Subcutaneous abdominal adipose tissue (tissue), 5 donors: ENCODE results near the gene SLC16A3.

Experiments used
- H3K27ac ChIP-seq: one replicate; pipeline ENCODE4 v1.7.0; 2013; ENCODE audit warnings: low read depth, mild to moderate bottlenecking, inconsistent platforms, low read length, moderate library complexity
- H3K27me3 ChIP-seq, 5 donors: one replicate each; pipeline ENCODE4 v1.7.0; 2013; ENCODE audit warnings: low read length in 5 of 5, inconsistent platforms in 1 of 5; ENCODE audit not compliant: control insufficient read depth in 5 of 5, insufficient read depth in 4 of 5
- H3K36me3 ChIP-seq, 5 donors: one replicate each; pipeline ENCODE4 v1.7.0; 2013; ENCODE audit warnings: low read length in 5 of 5; ENCODE audit not compliant: control insufficient read depth in 5 of 5, insufficient read depth in 5 of 5
- H3K4me1 ChIP-seq, 5 donors: one replicate each; pipeline ENCODE4 v1.7.0; 2013; ENCODE audit warnings: low read length in 5 of 5, mild to moderate bottlenecking in 3 of 5, moderate library complexity in 1 of 5; ENCODE audit not compliant: control insufficient read depth in 5 of 5, insufficient read depth in 5 of 5
- H3K4me3 ChIP-seq, 5 donors: one replicate each; pipeline ENCODE4 v1.7.0; 2013; ENCODE audit warnings: low read length in 5 of 5, low read depth in 1 of 5
- H3K9ac ChIP-seq, 5 donors: one replicate each; pipeline ENCODE4 v1.7.0; 2013; ENCODE audit warnings: low read length in 5 of 5, mild to moderate bottlenecking in 4 of 5, moderate library complexity in 3 of 5
- H3K9me3 ChIP-seq, 5 donors: one replicate each; pipeline ENCODE4 v1.7.0; 2013; ENCODE audit warnings: low read length in 5 of 5; ENCODE audit not compliant: control insufficient read depth in 5 of 5
- donor health status: healthy.
- donor health status: healthy.
- donor health status: healthy.
- donor health status: healthy.
- donor health status: healthy.

SLC16A3 gene

GRCh38 chr17:82236142-82236971 is 7.5 kb downstream of the SLC16A3 start:
- H3K4me3 ChIP-seq: no peak overlapping the region
- no peak overlapping the region for H3K27ac ChIP-seq
- H3K4me1 ChIP-seq: peaks cover 2 to 62% (median 52%) of the 10 kb centered on the region in 5 donors
- H3K9ac ChIP-seq: no peak overlapping the region
- no peaks in the 10 kb centered on the region for H3K27me3 ChIP-seq
- H3K9me3 ChIP-seq: no peaks in the 10 kb centered on the region
- H3K36me3 ChIP-seq: peaks cover 0 to 35% (median 4%) of the 10 kb centered on the region in 5 donors

GRCh38 chr17:82237083-82237745 is 8.4 kb downstream of the SLC16A3 start:
- Histone ChIP-seq H3K27ac (no peak overlapping the region), H3K4me3 (no peak overlapping the region), H3K9ac (no peak overlapping the region), H3K9me3 (no peaks in the 10 kb centered on the region), H3K4me1 (peaks cover 7 to 62% (median 52%) of the 10 kb centered on the region in 5 donors), H3K27me3 (no peaks in the 10 kb centered on the region), H3K36me3 (peaks cover 0 to 36% (median 4%) of the 10 kb centered on the region in 5 donors)

DNA sequence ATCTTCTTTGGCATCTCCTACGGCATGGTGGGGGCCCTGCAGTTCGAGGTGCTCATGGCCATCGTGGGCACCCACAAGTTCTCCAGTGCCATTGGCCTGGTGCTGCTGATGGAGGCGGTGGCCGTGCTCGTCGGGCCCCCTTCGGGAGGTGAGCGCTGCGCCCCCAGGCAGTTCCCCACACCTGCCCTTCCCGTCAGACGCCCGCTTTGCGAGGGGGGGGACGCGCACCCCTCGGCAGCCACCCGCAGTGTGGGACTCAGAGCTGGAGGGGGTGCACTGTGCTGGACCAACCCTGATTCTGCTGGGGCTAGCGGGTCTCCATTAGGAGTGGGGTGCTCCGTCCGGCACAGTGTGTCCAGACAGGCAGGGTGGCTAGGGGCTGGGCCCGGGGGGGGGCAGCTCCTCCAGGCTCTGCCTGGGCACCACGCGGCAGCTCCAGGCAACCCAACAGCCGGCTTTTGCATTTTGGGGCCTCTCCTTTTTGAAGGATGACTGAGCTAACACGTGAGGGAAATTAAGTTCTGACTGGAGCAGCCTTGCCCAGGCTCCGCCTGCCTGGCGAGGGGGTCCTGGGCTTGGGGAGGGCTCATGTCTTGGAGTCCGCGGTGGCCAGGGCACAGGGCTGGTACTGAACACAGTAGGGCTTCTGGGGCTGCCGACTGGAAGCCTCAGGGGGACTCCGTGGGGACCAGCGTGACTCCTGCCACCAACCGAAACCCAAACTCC is 9.1 kb downstream of the SLC16A3 start:
- Histone ChIP-seq H3K9ac (peak overlapping the region in 1 of 5 donors; percentile 31), H3K4me3 (peak overlapping the region in 1 of 5 donors; percentile 11)

DNA sequence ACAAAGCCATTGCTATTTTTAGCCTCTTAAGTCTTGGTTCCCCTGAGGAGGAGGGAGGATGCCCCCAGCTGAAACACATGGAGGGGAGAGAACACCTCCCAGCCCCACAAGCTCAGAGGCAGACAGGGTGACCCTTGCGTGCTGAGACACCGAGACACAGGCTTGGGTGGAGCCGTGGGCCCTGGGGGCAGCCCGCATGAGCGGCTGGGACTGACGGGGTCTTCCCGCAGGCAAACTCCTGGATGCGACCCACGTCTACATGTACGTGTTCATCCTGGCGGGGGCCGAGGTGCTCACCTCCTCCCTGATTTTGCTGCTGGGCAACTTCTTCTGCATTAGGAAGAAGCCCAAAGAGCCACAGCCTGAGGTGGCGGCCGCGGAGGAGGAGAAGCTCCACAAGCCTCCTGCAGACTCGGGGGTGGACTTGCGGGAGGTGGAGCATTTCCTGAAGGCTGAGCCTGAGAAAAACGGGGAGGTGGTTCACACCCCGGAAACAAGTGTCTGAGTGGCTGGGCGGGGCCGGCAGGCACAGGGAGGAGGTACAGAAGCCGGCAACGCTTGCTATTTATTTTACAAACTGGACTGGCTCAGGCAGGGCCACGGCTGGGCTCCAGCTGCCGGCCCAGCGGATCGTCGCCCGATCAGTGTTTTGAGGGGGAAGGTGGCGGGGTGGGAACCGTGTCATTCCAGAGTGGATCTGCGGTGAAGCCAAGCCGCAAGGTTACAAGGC is 9.8 kb downstream of the SLC16A3 start:
- peak overlapping the region in 1 of 5 donors; percentile 11 for H3K4me3 ChIP-seq
- peaks cover 0 to 50% (median 17%) of the 10 kb centered on the region in 5 donors for H3K36me3 ChIP-seq
- no peaks in the 10 kb centered on the region for H3K9me3 ChIP-seq
- peak overlapping the region in 1 of 5 donors; percentile 31 for H3K9ac ChIP-seq
- no peak overlapping the region for H3K27ac ChIP-seq
- H3K27me3 ChIP-seq: no peaks in the 10 kb centered on the region
- H3K4me1 ChIP-seq: peaks cover 9 to 66% (median 60%) of the 10 kb centered on the region in 5 donors

More for the DNA sequence above, 9.1 kb downstream of the SLC16A3 start:
- Histone ChIP-seq H3K9me3 (no peaks in the 10 kb centered on the region), H3K27ac (no peak overlapping the region), H3K4me1 (peaks cover 9 to 65% (median 55%) of the 10 kb centered on the region in 5 donors), H3K27me3 (no peaks in the 10 kb centered on the region), H3K36me3 (peaks cover 0 to 43% (median 10%) of the 10 kb centered on the region in 5 donors)

- Histone ChIP-seq H3K27me3 (no peaks in the 10 kb centered on the region), H3K36me3 (peaks cover 0 to 59% (median 25%) of the 10 kb centered on the region in 5 donors), H3K4me3 (no peak overlapping the region), H3K9ac (no peak overlapping the region), H3K4me1 (peaks cover 9 to 66% (median 60%) of the 10 kb centered on the region in 5 donors), H3K9me3 (no peaks in the 10 kb centered on the region), H3K27ac (no peak overlapping the region)
Measured at GRCh38 chr17:82239401-82239925, 10.6 kb downstream of the SLC16A3 start.

DNA sequence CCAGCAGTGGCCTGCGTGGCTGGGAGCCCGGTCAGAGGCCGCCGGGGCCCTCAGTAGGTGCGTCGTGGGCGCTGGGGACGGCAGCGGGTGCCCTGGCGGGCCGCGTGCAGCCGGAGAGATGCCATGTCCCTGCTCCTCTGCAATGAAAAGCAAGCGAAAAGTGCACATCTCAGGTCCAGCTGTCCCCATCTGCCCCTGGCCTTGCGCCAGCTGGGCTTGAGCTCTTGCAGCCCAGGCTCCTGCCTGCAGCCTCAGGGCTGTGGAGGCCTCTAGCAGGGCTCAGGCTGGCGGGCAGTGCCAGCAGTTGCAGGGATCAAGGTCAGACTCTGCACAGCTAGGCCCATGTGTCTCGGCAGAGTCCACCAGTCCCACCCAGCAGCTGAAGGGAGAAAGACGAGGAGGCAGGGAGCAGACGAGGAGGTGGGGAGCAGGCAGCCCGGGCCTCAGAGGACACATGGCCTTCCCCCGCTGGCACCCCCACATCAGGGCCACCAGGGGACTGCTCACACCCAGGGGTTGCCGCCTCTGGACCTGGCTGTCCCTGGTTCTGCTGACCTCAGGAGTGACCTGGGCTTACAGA is 11.2 kb downstream of the SLC16A3 start:
- no peaks in the 10 kb centered on the region for H3K27me3 ChIP-seq
- H3K36me3 ChIP-seq: peaks cover 0 to 64% (median 31%) of the 10 kb centered on the region in 5 donors
- H3K4me1 ChIP-seq: peaks cover 9 to 66% (median 60%) of the 10 kb centered on the region in 5 donors
- no peak overlapping the region for H3K4me3 ChIP-seq
- no peak overlapping the region for H3K9ac ChIP-seq
- H3K27ac ChIP-seq: peak overlapping the region; percentile 65
- no peaks in the 10 kb centered on the region for H3K9me3 ChIP-seq

GRCh38 chr17:82240506-82241182 is 11.8 kb downstream of the SLC16A3 start:
- H3K4me1 ChIP-seq: peaks cover 9 to 66% (median 60%) of the 10 kb centered on the region in 5 donors
- peak overlapping the region; percentile 65 for H3K27ac ChIP-seq
- peaks cover 0 to 70% (median 37%) of the 10 kb centered on the region in 5 donors for H3K36me3 ChIP-seq
- H3K4me3 ChIP-seq: no peak overlapping the region
- no peaks in the 10 kb centered on the region for H3K27me3 ChIP-seq
- H3K9ac ChIP-seq: peak overlapping the region in 2 of 5 donors; percentile 16 to 58
- H3K9me3 ChIP-seq: no peaks in the 10 kb centered on the region

GRCh38 chr17:82241183-82241925 is 12.5 kb downstream of the SLC16A3 start:
- Histone ChIP-seq H3K4me3 (no peak overlapping the region), H3K4me1 (peaks cover 9 to 64% (median 58%) of the 10 kb centered on the region in 5 donors), H3K36me3 (peaks cover 0 to 77% (median 44%) of the 10 kb centered on the region in 5 donors), H3K27ac (peak overlapping the region; percentile 65), H3K9me3 (no peaks in the 10 kb centered on the region), H3K9ac (peak overlapping the region in 2 of 5 donors; percentile 16 to 58), H3K27me3 (no peaks in the 10 kb centered on the region)
